ENCODE results near the gene CDH5.
"Not testable (repeated sequence)": the region's sequence is repeated elsewhere in the genome, so short reads cannot be mapped to it uniquely, and the experiment has no call there.

The CDH5 gene

DNA sequence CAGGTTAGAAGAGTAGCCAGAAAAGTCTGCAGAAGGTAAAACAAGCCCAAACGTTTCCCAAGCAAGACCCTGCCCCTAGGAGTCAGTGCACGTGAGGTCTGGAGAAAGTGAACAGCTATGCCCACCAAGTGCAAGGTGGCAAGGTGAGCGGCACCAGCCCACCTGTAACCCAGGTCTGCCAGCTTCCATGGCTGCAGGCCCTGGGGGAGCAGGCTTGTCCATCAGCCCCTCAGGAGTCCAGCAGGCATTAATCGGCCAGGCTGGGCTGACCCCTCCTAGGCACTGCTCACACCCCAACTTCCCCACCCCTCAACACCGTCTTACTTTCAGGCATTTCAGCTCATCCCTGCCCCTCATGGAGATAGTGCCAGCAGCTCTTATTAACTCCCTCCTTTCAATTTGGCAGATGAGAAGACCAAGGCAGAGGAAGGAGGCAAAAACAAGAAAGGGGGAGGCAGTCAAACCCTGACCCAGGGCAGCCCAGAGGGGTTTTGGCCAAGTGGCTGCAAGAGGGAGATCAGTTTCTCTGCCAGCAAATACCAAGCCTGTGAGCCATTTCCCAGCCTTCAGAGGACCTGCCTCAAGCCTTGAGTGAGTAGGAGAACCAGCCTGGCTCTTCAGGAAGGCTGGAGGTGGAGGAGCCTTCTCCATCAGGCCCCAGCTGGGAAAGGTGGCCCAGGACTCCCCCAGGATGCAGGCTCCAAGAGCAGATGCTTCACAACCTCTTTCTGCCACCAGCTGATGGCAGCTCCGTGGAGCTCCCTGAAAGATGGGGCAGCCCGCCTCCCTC is 75.3 kb downstream of the CDH5 start:
- H3K36me3 ChIP-seq, result no peaks in the 10 kb centered on the region
- H3K4me1 ChIP-seq, result peaks cover under 1 to 26% (median 15%) of the 10 kb centered on the region in 10 experiments; a peak in 16 of 20 replicates
- H3K9me3 ChIP-seq (replicated peaks in 1 of 11), result no peaks in the 10 kb centered on the region
- no peak overlapping the region for H3K27ac ChIP-seq
- H3K4me3 ChIP-seq, result no peak overlapping the region
- no peak overlapping the region for H3K9ac ChIP-seq
- H3K27me3 ChIP-seq, result no peaks in the 10 kb centered on the region
- TF ChIP-seq Cebpa-rat (IDR thresholded peaks at IDR 0.05), result no peak
- H4K20me1 ChIP-seq, result no peaks in the 10 kb centered on the region
- H3K4me2 ChIP-seq, result no peak overlapping the region

DNA sequence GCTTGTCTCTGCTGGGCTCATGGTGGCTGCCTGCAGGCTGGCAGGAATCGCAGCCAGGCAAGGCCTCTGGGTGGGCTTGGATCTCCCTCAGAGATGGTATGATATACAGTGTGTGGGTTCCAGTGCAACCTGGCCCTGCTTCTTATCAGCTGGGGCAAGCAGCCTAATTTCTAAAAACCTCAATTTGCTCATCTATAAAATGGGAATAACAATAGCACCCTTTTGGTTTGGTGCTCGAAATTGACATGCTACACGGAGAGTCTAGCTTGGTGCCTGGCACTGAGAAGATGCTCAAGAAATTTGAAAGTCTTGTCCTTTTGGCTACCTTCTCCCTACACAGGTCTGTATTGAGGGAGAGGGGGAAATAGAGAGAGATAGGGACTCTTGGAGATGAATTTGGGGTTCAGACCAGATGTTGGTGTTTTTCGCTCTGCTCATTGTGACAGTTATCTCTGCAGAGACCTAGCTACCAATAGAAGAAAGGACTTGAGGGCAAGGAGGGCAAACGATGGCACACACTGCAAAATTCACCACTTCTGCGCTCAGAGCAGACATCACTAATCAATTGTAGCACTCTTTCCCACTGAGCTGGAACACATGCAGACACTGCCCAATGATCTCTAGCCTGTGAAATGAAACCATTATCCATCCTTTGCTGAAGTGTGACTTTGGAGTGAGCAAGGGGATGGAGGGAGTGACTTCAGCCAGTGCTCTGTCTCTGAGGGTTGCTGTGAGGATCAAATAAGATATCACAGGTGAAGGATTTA is 76.2 kb downstream of the CDH5 start:
- Histone ChIP-seq H3K4me1 (peaks cover 0 to 17% (median 6%) of the 10 kb centered on the region in 10 experiments; a peak in 14 of 20 replicates), H3K27me3 (no peaks in the 10 kb centered on the region), H3K27ac (no peak overlapping the region), H3K4me3 (no peak overlapping the region), H3K9me3 (replicated peaks in 1 of 11) (no peaks in the 10 kb centered on the region), H3K36me3 (no peaks in the 10 kb centered on the region), H3K9ac (no peak overlapping the region), H3K4me2 (no peak overlapping the region), H4K20me1 (no peaks in the 10 kb centered on the region)
- TF ChIP-seq Cebpa-rat (IDR thresholded peaks at IDR 0.05), result no peak

GRCh38 chr16:66443269-66443652 is 76.8 kb downstream of the CDH5 start:
- TF ChIP-seq Cebpa-rat (IDR thresholded peaks at IDR 0.05), result no peak
- H3K4me1 ChIP-seq, result peaks cover 0 to 11% (median 2%) of the 10 kb centered on the region in 10 experiments; a peak in 7 of 20 replicates
- H3K27ac ChIP-seq, result no peak overlapping the region
- no peak overlapping the region for H3K9ac ChIP-seq
- no peaks in the 10 kb centered on the region for H3K9me3 ChIP-seq (replicated peaks in 1 of 11)
- H3K27me3 ChIP-seq, result no peaks in the 10 kb centered on the region
- H3K4me3 ChIP-seq, result no peak overlapping the region
- no peak overlapping the region for H3K4me2 ChIP-seq
- H3K36me3 ChIP-seq, result no peaks in the 10 kb centered on the region
- H4K20me1 ChIP-seq, result no peaks in the 10 kb centered on the region

- Histone ChIP-seq H3K9ac (no peak overlapping the region), H3K4me2 (peak overlapping the region in 3 of 11 experiments; percentile 11 to 33 (median 24); a peak in 4 of 22 replicates), H3K4me1 (peaks cover 0 to 8% (median 2%) of the 10 kb centered on the region in 10 experiments; a peak in 6 of 20 replicates), H4K20me1 (no peaks in the 10 kb centered on the region), H3K4me3 (no peak overlapping the region), H3K27ac (no peak overlapping the region), H3K36me3 (no peaks in the 10 kb centered on the region), H3K9me3 (replicated peaks in 1 of 11) (no peaks in the 10 kb centered on the region), H3K27me3 (no peaks in the 10 kb centered on the region)
- TF ChIP-seq Cebpa-rat (IDR thresholded peaks at IDR 0.05), result no peak
These were observed 77.6 kb downstream of the CDH5 start for GRCh38 chr16:66444049-66444481.

DNA sequence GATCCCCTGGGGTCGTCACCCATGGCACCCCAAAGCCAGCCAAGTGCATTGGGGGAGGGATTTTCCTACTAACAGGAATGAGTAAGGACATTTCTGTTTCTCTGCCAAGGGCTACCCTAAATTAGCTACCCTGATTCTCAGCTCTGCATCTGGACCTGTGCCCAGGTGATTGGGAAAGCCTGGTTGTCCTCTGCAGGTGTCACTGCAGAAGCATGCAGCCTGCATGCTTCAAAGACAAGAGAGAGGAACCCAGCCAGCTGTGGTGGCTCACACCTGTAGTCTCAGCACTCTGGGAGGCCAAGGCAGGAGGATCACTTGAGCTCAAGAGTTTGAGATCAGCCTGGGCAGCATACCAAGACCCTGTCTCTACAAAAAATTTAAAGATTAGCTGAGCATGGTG is 80.2 kb downstream of the CDH5 start:
- no peaks in the 10 kb centered on the region for H3K27me3 ChIP-seq
- TF ChIP-seq Cebpa-rat (IDR thresholded peaks at IDR 0.05), result no peak
- H3K36me3 ChIP-seq, result no peaks in the 10 kb centered on the region
- no peaks in the 10 kb centered on the region for H3K9me3 ChIP-seq (replicated peaks in 1 of 11)
- H3K9ac ChIP-seq, result no peak overlapping the region
- peaks cover 0 to 8% (median 2%) of the 10 kb centered on the region in 10 experiments; a peak in 6 of 20 replicates for H3K4me1 ChIP-seq
- H3K27ac ChIP-seq, result no peak overlapping the region
- no peak overlapping the region for H3K4me2 ChIP-seq
- H3K4me3 ChIP-seq, result no peak overlapping the region
- H4K20me1 ChIP-seq, result no peaks in the 10 kb centered on the region

DNA sequence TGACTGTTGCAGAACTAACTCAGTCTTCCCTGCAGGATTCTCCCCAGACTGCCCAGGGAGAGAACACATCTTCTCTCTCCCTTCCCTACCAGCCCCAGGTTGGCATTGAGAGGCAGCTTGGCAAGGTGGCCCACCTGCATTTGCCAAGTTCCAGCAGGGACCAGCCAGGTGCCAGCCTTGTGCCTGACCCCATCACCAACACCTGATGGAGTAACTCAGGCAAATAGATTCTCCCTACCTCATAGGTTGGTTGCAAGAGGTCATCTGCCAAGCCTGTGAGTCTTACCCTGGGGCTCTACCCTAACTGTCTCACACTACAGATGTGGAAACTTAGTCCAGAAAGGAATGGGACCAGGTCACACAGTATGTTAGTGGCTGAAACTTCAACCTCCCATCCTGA is 81.0 kb downstream of the CDH5 start:
- H3K27ac ChIP-seq, result no peak overlapping the region
- no peaks in the 10 kb centered on the region for H3K27me3 ChIP-seq

GRCh38 chr16:66451548-66451947 is 85.1 kb downstream of the CDH5 start:
- H3K4me3 ChIP-seq, result no peak overlapping the region
- no peaks in the 10 kb centered on the region for H3K27me3 ChIP-seq
- H3K9me3 ChIP-seq (replicated peaks in 1 of 11), result no peaks in the 10 kb centered on the region
- no peak overlapping the region for H3K27ac ChIP-seq
- no peaks in the 10 kb centered on the region for H4K20me1 ChIP-seq
- no peak for TF ChIP-seq Cebpa-rat (IDR thresholded peaks at IDR 0.05)
- no peaks in the 10 kb centered on the region for H3K4me1 ChIP-seq
- no peaks in the 10 kb centered on the region for H3K36me3 ChIP-seq
- no peak overlapping the region for H3K9ac ChIP-seq
- H3K4me2 ChIP-seq, result no peak overlapping the region

More for the DNA sequence above, 81.0 kb downstream of the CDH5 start:
- H3K4me3 ChIP-seq, result no peak overlapping the region
- no peaks in the 10 kb centered on the region for H4K20me1 ChIP-seq
- no peak overlapping the region for H3K9ac ChIP-seq
- no peaks in the 10 kb centered on the region for H3K9me3 ChIP-seq (replicated peaks in 1 of 11)
- H3K4me2 ChIP-seq, result no peak overlapping the region
- H3K36me3 ChIP-seq, result no peaks in the 10 kb centered on the region
- TF ChIP-seq Cebpa-rat (IDR thresholded peaks at IDR 0.05), result no peak
- H3K4me1 ChIP-seq, result peaks cover 0 to 8% (median 2%) of the 10 kb centered on the region in 10 experiments; a peak in 6 of 20 replicates

DNA sequence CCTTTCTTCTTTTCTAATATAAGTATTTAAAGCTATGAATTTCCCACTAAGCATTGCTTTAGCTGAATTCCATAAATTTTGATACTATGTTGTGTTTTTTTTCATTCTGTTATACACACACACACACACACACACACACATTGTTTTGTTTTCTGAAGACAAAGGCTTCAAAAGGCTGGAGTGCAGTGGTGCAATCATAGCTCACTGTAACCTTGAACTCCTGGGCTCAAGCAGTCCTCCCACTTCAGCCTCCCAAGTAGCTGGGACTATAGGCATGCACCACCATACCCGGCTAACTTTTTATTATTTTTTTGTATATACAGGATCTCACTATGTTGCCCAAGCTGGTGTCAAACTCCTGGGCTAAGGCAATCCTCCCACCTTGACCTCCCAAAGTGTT is 86.7 kb downstream of the CDH5 start:
- not testable (repeated sequence) for H3K4me2 ChIP-seq; H3K9me3 ChIP-seq (replicated peaks in 1 of 11); H4K20me1 ChIP-seq; H3K36me3 ChIP-seq; H3K27ac ChIP-seq; H3K27me3 ChIP-seq; H3K9ac ChIP-seq; H3K4me3 ChIP-seq; H3K4me1 ChIP-seq

All from BLaER1 treated with 17β-estradiol and CSF1 and Interleukin-3, amounts not matched to agents 10 nM and 100 nM (cell line).